GM21390 (cell line): ENCODE measurements around the gene SDHB.

Source experiments
- ATAC-seq: cut with Tn5 transposase; IDR thresholded peaks from one replicate; pipeline ENCODE4 v1.9.1; 2021; ENCODE audit not compliant: unreplicated experiment

Gene SDHB

GRCh38 chr1:17053685-17054410 lies at the start of gene SDHB:
Gene SDHB, minus strand, starts transcription at chr1:17054032. Its CDS starts 13 bp downstream, at chr1:17054019.
- peak; percentile 96 for ATAC-seq

GRCh38 chr1:17102232-17102631 lies 48.4 kb upstream of the SDHB start:
- no peak for ATAC-seq

GRCh38 chr1:17101261-17101660 lies 47.4 kb upstream of the SDHB start:
- ATAC-seq, result no peak

GRCh38 chr1:17099616-17100340 lies 45.9 kb upstream of the SDHB start:
- no peak for ATAC-seq

GRCh38 chr1:17098446-17099317 lies 44.9 kb upstream of the SDHB start:
- ATAC-seq, result no peak

GRCh38 chr1:17097787-17098186 lies 44.0 kb upstream of the SDHB start:
- no peak for ATAC-seq

GRCh38 chr1:17097147-17097546 lies 43.3 kb upstream of the SDHB start:
- ATAC-seq, result no peak

GRCh38 chr1:17096584-17096983 lies 42.8 kb upstream of the SDHB start:
- ATAC-seq, result no peak

- ATAC-seq, result no peak
These were observed 41.3 kb upstream of the SDHB start for GRCh38 chr1:17095141-17095540.

- ATAC-seq, result no peak
These were observed 40.8 kb upstream of the SDHB start for GRCh38 chr1:17094664-17095063.

- ATAC-seq, result no peak
These were observed 40.1 kb upstream of the SDHB start for GRCh38 chr1:17093822-17094393.

- no peak for ATAC-seq
These were observed 37.4 kb upstream of the SDHB start for GRCh38 chr1:17091252-17091651.

GRCh38 chr1:17089506-17089905 lies 35.7 kb upstream of the SDHB start:
- no peak for ATAC-seq

GRCh38 chr1:17086751-17087150 lies 32.9 kb upstream of the SDHB start:
- ATAC-seq, result no peak

- no peak for ATAC-seq
These were observed 31.0 kb upstream of the SDHB start for GRCh38 chr1:17084787-17085186.

- no peak for ATAC-seq
These were observed 28.9 kb upstream of the SDHB start for GRCh38 chr1:17082761-17083160.

GRCh38 chr1:17081439-17081838 lies 27.6 kb upstream of the SDHB start:
- ATAC-seq, result no peak

- ATAC-seq, result no peak
These were observed 27.0 kb upstream of the SDHB start for GRCh38 chr1:17080880-17081279.

- ATAC-seq, result no peak
These were observed 26.4 kb upstream of the SDHB start for GRCh38 chr1:17080085-17080759.

- no peak for ATAC-seq
These were observed 25.4 kb upstream of the SDHB start for GRCh38 chr1:17078991-17079868.
